GM18498 (cell line): ENCODE data around the gene PSMB10.
A peak's percentile ranks its signal among the peaks of the same experiment; 100 is the strongest.
"Not testable (repeated sequence)": the region's sequence is repeated elsewhere in the genome, so short reads cannot be mapped to it uniquely, and the experiment has no call there.

ENCODE experiments used
- ATAC-seq: cut with Tn5 transposase; IDR thresholded peaks from one replicate; pipeline ENCODE4 v1.9.1; 2021; ENCODE audit warnings: mild to moderate bottlenecking, moderate library complexity; ENCODE audit not compliant: unreplicated experiment

PSMB10 gene

DNA sequence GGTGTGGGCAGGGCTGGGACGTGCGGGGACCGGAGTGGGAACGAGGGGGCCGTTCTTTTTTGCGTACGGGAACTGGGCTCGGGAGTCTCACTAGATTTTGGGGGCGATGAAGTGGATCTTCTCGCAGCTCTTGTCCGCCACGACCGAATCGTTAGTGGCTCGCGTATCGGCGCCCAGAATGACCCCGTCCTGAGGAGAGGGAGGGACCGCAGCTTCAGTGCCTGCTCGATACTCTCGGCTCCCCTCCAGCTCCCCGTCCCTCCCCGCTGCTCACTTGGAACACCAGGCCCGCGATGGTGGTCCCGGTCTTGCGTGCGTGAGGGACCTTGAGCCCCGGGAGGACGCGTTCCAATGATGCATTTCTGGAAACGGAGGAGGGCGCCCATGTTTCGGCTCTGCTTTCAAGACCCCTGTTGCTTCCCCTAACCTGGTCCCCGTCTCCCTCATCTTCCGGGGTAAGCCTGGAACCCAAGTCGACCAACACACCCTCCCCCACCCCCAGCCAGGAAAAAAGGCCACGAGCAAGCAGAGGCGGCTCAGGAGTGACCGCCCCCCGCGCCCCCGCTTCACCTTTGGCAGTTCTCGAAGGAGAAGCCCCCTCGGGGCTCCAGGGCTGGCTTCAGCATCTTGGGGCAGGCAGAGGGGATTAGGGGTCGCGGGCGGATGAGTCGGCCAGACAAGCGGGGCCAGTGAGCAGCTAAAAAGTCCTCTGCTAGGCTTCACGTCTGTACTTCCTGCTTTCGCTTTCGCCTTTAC, at the start of gene PSMB10:
TSS of gene PSMB10 (minus strand) at position 727 of the 756 bp plus-strand sequence. CDS start at position 626, 101 bp downstream.
- ATAC-seq: peak; percentile 6

DNA sequence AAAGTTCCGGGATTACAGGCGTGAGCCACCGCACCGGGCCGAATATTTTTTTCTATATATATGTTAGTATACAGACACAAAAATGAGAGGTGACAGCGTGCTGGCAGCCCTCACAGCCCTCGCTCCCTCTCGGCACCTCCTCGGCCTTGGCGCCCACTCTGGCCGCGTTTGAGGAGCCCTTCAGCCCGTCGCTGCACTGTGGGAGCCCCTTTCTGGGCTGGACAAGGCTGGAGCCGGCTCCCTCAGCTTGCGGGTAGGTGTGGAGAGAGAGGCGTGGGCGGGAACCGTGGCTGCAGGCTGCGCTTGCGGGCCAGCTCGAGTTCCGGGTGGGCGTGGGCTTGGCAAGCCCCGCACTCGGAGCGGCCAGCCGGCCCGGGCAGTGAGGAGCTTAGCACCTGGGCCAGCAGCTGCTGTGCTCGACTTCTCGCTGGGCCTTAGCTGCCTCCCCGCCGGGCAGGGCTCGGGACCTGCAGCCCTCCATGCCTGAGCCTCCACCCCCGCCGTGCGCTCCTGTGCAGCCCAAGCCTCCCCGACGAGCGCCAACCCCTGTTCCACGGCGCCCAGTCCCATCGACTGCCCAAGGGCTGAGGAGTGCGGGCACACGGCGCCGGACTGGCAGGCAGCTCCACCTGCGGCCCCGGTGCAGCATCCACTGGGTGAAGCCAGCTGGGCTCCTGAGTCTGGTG, 45.5 kb upstream of the PSMB10 start:
- no peak for ATAC-seq

DNA sequence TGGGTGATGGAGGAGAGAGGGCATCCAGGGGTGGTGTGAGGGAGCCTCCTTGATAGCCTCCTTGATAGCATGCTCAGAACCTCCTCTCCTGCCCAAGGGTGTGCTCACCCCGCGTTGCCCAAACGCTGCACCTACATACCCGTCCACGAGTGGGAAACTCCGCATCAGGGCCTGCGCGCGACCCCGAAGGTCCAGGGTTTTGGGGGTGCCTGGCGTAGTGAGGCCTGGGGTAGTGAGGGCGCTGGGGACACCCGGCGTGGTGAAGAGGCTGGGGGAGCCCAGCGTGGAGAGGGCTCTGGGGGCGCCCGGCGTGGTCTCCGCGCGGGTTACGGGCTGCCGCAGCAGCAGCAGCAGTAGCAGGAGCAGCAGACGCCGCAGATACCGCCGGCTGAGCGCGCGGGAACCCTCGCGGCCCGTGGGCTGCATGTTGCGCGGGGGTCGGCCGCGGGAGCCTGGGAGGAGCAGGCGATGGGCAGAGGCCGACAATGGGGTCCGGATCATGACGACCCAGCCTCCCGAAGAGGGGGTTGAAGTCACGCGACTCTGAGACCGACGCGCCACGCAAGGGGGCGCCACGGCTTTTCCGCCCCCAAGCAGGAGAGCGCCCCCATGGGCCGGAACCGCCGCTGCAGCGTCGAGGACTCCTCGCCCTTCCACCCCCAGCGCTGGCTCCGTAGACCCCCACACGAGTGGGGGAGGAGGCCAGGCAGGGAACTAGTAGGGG, 43.5 kb upstream of the PSMB10 start, which contains the start of gene DPEP3:
TSS of gene DPEP3 (minus strand) at position 545 of the 724 bp plus-strand sequence. CDS start at position 426, 119 bp downstream.
- no peak for ATAC-seq

DNA sequence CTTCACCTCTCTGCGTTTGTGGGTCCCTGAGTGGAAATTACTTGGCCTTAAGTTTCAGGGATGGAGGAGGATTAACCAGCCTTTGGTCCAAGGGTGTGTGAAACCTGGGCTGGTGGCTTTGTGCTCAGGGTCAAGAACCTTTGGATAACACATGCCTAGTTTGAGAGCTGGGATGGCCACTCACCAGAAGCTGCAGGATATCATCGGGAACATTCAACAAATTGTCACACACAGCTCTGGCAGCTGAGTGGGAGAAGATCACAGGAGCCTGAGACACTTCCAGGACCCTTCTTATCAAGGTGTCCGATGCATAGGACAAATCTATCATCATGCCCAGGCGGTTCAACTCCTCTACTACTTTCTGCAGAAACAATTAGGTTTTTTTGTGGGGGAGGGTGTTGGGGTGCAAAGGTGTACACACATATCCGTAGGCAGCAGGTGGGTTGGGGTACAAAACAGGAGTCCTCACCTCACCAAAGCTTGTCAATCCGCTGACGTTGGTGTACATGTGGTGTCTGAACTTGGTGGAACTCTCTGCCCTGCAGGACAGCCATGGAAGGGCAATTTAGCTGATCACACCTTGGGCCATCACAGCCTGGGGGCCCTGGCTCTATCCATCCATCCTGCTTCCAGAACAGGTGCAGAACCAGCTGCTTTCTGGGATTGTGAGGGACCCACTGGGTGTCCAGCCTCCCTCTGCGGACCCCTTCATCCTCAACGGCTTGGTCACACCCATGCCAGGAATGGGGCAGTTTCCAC, 41.0 kb upstream of the PSMB10 start:
- no peak for ATAC-seq

DNA sequence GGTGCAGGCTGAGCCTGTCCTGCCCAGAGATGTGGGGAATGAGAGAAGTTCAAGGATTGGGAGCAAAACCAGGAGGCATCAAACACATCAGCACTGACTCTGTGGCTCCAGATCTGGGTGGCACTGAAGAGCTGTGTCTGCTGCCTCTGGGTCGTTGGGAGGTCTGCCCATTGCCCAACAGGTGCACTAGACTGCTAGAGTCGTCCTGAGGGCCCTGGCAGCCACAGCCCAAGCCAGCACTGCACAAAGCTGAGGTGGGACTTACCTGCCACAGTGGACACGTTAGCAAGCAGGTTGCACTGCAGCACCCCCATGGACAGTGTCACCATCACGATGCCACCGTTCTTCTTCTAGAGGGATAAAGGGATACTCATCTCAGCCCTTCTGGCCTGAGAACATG, 40.4 kb upstream of the PSMB10 start:
- no peak for ATAC-seq

DNA sequence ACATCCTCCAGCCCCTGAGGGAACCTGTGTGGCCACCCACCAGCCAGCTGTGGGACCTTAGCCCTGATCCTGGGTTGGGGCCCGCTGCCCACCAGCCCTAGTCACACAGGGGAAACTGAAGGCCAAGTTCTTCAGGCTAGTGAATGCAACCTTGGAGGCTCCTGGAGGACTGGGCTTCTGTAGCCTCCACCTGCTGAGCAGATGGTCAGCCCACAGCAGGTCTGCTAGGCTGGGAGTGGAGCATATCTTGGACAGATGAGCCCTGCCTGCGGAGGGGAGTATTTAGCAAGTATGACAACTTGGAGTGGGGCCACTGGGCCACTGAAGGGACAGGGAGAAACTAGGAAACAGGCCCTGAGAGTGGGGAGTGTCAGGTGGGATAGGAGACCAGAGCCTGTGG, 39.6 kb upstream of the PSMB10 start:
- ATAC-seq: no peak

DNA sequence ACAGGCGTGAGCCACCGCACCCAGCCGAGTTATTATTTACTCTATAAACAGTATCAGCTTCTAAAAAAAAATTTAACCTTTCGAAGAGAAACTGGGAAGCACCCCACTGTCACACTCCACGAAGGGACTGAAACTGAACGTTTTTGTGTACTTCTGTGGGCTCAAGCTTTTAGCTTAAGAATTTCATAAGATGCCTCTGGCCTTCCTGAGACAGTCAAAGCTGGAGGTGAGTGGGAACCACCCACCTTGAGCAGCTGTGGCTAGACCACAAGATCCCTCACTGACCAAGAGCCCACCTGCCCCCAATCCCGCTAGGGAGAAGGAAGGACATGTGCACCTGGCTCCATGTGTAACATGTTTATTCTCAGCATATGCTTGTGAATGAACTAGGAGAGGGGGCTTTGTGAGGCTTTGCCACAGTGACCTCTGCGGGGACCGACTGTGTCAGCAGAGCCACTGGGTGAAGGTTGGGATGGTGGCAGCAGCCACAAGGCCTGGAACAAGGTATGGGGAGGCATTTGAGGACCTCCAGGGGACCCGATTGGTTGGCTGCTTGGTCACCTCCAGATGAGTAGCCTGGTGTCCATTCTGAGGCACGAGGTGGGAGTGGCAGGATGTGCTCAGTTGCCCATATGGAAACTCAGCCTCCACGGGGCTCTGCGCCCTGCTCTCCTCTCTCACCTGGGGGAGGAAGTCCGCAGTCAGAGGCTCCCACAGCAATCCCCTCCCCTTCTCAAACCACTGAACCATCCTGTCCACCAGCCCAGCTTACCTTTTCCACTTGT, 38.9 kb upstream of the PSMB10 start:
- ATAC-seq: no peak

DNA sequence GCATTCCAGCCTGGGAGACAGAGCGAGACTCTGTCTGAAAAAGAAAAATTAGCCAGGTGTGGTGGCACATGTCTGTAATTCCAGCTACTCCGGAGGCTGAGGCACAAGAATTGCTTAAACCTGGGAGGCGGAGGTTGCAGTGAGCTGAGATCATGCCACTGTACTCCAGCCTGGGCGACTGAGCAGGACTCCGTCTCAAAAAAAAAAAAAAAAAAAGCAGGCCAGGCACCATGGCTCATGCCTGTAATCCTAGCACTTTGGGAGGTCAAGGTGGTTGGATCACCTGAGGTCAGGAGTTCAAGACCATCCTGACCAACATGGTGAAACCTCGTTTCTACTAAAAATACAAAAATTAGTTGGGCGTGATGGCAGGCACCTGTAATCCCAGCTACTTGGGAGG, 35.6 kb upstream of the PSMB10 start:
- not testable (repeated sequence) for ATAC-seq

DNA sequence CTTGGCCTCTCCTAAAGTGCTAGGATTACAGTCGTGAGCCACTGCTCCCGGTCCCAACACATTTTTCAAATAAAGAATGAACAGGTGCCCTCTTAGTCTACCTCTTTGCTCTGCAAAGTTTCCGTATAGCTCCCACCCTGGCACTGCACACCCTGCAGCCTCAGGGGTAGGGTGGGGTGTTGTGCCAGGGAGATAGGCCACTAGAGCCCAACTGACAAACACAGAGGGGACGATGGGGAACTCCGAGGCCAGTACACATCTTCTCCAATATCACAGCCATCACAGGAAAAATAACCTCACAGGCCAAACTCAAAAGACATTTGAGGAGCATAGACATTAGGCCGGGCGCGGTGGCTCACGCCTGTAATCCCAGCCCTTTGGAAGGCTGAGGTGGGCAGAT, 34.5 kb upstream of the PSMB10 start:
- ATAC-seq: no peak

DNA sequence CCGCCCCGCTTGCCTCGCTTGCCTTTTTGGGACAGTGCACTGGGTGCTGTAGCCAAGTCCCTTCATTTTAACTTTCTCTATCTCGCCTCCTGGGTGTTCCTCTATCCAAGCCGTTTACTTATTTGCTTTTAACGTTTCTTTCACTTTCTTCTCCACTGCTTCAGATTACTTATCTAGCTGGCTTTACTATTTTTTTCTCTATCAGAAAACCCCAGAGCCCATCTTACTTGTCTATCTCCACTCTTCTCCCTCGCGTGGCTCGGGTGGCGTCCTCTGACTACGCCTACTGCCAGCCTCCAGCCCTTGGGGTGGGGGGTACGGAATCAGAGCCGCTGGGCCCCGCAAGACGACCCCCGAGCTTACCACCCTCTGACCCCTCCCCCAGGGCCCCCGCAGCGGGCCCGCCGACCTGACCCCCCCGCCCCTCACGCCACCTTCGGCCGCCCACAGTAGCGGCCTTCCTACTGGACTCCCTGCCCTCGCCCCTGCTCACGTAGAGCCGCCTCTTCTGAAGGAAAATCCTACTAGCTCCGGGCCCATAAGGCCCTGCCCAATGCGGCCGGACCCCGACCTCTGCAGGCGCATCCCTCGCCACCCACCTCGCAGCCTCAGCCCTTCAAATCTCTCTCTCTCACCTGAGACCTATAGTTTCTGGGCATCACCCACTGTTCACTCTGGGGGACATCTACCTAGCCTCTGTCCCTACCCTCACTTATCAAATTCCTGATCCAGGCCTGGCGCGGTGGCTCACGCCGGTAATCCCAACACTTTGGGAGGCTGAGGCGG, 32.8 kb upstream of the PSMB10 start:
- peak; percentile 9 for ATAC-seq

DNA sequence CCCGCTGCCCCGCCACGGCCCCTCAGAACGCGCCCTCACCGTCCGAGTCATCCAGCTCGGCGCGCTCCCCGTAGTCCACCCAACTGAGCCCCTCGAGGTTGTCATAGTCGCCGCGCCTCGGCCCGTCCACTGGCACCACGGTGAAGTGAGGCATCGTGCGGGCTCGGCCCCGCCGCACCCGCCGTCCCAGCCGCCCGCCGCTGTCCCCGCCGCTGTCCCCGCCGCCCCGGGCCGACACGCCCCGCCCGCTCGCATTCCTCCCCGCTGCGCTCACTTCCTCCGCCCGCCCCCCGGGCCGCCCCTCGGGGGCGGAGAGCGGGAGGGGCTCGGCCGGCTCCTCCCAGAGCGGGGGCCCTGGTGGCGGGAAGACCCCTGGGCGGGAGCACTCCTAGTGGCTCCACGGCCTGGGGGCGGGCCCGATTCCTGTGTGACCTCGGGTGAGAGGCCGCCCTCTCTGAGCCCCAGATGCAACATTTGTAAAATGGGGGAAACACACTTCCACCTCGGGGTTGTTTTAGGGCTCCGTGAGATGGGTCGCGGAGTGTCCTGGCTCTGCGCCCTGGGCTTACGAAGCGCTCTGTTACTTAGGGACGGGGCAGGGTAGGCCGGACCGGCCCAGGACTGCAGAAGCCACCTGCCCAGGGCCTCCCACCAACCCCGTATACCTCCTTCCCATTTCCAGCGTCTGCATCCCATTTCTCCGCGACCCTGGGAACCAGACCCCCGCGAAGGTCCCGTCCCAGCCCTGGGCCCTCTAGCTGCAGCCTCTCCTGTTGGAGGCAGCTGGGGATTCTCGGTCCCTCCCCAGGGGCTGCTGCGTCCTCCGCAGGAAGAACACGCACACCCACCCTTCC, 32.0 kb upstream of the PSMB10 start, which contains the start of gene SLC12A4:
TSS of gene SLC12A4 (minus strand) at position 238 of the 854 bp plus-strand sequence. CDS start at position 154, 84 bp downstream.
- peak; percentile 82 for ATAC-seq

DNA sequence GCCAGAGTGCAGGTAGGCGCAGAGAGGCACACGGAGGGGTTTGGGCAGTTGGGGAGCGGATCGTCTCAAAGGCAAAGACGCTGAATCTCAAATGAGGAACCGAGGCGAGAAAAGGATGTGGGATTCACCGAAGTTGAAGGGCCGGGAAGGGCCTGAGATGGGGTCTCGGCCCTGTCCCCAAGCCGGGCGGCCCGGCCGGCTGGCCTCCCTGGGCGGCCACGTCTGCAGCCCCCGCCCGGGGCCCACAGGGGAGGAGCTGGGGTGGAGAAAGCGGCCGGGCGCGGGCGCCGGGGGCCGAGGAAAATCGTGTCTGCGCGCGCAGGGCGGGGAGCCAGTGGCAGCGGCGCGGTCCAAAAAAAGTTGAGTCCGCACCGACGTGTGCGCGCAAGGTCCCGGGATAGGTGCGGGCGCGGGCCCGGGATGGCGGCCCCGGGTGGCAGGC, 31.3 kb upstream of the PSMB10 start:
- ATAC-seq: peak; percentile 35

DNA sequence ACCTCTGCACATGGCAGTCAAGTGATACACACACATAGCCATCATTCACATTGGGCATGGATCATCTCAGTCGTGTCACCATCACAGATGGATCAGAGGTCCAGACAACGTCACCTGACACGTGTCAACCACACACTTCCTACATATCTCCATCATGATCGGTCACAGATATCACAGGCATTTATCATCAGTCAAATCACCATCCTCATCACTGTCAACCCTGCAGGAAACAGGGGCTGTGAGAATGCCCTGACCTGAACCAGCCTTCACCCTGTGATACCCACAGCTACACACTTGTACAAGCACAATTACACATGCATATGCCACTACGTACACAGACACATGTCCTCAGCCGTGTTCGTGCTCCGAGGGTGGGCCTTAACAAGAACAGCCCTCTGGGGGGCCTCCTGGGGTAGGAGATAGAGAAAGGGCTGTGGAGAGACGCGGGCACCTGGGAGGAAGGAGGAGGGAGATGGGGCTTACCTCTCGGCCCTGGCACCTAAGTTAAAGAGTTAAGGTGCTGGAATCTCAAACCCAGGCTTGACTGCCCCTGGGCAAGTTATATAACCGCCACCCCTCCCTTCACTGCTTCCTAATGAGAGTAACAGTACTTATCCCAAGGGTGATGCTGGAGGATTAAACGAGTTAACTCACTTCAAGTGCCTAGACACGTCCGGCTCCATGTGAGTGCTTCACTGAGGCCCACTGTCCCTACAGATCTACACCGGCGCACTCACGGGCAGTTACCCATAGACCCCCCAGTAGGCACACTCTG, 30.7 kb upstream of the PSMB10 start:
- ATAC-seq: peak; percentile 9

DNA sequence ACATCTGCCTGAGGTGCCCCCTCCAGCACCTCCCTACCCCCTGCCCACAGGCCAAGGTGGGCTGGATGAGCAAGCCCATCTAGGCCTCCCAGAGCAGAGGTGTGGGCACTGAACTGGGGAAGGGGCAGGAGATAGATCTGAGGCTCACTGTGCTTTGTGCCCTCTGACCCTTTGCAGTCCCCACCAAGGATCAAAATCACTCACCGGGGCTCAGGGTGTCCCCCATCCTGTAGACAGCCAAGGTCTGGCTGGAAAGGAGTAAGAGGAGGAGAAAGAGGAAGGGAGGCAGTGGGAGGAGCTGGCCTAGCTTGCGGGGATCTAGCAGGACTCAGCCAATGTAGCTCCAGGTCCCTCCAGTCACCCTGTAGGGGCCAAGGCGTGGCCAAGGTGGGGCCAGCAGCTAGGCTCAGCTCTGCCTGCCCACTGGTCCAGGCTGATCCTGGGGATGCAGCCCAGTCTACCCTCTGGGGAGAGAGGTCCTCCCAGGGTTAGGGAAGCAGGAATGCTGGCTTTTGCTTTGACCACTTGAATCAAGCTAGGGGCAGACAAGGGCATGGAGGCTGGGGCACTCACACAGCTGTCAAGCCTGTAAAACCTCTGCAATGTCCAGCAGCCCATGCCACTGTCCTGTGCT, 30.0 kb upstream of the PSMB10 start:
- ATAC-seq: no peak

DNA sequence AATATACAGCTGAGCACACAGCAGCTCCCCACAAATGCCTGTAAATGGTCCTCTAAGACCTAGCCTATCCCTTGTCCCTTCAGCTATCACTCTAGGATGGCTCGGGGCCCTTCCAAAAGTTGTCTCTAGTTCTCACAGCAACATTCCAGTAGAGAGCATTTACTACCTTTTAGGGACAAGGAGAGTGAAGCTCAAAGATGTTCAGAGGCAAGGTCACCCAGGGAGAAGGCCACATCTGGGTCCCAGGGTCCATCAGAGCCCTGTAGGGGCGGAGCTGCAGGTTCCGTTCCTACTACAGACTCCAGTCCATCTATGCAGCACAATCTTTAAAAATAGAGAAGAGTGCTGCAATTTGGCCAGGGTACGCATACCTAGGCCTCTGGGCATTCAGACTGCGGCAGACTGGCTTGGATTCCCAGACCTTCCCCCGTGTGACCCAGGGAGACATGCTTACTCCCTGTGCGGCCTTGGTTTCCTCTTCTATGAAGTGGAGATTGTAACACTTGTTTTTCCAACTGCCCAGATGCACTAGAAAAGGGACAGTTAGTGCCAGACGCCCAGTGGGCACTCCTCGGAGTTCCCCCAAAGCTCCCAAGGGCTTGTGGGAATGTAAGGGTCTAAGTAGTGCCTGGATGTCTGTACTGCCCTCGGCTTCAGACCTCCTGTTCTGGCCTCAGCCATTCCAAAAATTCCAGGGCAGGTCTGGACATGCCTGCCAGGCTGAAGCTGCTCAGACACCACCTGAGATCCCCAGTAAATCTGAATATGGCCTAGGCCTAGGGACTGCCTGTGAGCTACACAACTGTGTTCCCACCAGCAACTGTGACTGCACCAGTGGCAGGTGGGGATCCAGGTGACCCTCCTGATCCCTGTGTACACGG, 29.3 kb upstream of the PSMB10 start:
- ATAC-seq: no peak
